Activated T-cell treated with anti-CD3 and anti-CD28 coated beads for 1 hour (primary cell): ENCODE measurements around the gene IL1RL1.

Source experiments
- DNase-seq: peaks from one replicate; pipeline ENCODE4 v3.0.0-alpha.2; 2020; ENCODE audit warnings: low read depth

The IL1RL1 gene

DNA sequence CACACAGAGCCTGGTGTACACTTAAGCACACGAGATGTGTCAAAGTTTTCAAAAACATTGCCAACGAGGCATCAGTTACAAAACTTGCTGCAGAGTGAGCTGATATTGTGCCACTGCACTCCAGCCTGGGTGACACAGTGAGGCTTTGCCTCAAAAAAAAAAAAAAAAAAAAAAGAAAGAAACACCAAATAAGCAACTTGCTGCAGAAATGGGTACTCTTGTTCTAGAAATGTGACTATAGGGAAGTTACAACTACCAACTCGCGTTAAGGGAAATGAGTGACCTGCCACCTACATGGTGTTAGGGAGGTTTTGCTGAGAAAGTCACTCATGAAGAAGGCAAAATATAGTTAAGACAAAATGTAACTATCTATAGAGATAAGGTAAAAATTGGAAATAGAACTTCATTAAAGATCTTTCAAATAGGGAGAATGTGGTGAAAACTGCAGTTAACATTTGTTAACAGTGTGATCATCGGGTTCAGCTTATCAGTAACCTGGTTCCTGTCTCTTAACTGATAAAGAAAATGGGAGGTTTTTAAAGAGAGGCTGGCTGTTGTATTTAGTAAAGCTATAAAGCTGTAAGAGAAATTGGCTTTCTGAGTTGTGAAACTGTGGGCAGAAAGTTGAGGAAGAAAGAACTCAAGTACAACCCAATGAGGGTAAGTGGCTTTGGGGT, at the start of gene IL1RL1:
Gene IL1RL1 (plus strand): TSS at position 600 of the 677 bp plus-strand sequence. CDS start 26,702 bp downstream, outside the sequence.
- no peak for DNase-seq

DNA sequence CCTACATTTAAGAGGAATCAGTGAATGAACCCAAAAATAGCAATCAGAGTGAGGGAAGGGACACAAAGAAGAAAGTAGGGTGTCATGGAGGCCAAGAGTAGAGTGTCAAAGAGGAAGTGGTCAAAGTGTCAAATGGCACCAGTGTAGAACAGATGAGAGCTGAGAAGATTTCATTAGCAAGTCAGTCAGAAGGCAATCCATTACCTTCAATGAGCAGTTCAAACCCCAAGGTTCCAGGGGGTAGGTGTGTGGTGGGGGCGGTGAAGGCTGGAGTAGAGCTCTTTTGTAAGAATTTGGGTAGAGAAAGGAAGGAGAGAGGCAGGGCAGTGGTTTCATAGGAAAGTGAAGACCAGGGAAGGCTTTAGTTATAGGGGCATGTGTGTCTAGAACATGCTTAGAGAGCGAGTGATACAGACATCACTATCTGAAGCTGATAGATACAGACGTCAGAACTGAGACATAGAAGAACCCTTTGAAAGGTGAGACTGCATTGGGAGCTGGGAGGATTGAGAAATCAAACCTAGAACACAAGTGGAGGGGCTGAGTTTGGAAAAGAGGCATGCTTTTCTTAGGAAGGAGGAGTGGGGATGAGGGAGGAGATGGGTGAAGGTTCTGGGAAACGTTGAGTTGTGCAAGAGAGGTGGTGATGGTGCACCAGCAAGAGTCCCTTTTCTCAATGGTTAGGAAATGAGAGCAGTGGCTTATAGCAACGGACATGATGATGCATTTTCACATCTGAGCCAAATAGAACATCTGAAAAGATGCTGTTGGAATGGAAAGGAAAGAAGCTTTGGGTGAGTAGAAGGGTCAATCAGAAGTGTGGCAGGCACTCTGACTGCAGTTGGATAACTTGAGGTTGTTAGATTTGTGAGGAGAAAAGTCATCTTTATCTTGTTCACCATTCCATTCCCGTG, 48.9 kb upstream of the IL1RL1 start:
- no peak for DNase-seq

- DNase-seq = no peak
These were observed 46.4 kb upstream of the IL1RL1 start for GRCh38 chr2:102264952-102265351.

DNA sequence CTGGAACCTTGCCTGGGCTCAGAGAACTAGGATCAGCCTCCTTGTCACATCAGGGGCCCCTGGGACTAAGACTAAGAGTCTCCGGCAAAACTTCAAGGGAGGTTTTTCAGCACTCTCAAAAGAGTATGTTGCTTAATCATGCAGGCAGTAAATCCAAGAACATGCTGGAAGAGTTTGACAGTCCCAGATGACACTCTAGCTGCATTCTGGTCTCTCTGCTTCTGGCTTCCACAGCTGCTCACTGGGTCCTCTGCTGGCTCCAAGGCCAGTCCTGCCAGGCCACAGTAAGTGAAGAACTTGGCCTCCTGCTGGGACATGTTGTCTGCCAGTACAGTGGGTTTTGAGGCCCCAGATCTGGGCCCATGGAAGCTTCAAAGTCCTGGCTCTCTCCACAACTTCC, 45.2 kb upstream of the IL1RL1 start:
- no peak for DNase-seq

- no peak for DNase-seq
These were observed 43.6 kb upstream of the IL1RL1 start for GRCh38 chr2:102267774-102268173.

GRCh38 chr2:102268510-102269199, 42.7 kb upstream of the IL1RL1 start:
- no peak for DNase-seq

GRCh38 chr2:102269200-102269524, 42.2 kb upstream of the IL1RL1 start:
- no peak for DNase-seq

DNA sequence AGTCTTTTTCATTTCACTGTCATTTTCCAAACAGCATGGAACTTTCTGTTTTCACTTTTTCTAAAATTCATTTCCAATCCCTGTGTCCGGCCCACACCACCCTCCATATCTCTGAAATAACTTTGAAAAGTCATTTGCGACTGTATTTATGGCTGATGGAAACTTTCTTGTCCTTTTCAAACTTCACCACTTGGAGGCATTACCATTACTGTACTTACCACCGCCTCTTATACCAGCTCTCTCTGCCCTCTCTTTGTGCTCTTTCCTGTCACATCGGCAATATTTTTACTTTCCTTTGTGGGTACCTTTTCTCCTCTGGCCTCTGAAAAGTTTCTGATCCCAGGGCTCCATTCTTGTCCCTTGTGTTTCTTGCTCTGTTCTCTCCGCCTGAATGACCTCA, 39.5 kb upstream of the IL1RL1 start:
- no peak for DNase-seq

GRCh38 chr2:102273619-102274211, 37.6 kb upstream of the IL1RL1 start:
- no peak for DNase-seq

GRCh38 chr2:102276549-102277201, 34.7 kb upstream of the IL1RL1 start:
- no peak for DNase-seq

DNA sequence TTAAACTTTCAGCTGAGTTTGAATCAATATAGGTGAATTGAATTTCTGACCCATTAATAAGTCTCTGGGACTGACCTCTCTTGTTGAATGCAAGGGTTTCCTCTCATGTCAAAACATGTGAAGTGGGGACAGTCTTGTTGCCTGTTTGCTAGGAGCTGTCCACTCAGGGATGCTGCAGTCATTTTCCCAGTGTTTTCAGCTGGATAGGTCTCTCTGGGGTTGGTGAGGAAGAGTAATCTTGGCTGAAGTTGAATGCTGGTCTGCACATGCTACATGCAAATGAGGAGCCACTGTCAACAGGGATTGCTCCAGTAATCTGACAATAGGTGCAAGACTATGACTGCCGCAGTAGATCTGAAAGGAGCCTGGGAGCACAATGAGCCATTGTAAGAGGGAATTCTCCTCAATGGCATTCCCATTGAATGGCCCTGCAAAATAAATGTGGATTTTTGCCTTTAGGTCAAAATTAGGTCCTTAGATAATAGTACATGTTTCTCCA, 34.1 kb upstream of the IL1RL1 start:
- DNase-seq = no peak

DNA sequence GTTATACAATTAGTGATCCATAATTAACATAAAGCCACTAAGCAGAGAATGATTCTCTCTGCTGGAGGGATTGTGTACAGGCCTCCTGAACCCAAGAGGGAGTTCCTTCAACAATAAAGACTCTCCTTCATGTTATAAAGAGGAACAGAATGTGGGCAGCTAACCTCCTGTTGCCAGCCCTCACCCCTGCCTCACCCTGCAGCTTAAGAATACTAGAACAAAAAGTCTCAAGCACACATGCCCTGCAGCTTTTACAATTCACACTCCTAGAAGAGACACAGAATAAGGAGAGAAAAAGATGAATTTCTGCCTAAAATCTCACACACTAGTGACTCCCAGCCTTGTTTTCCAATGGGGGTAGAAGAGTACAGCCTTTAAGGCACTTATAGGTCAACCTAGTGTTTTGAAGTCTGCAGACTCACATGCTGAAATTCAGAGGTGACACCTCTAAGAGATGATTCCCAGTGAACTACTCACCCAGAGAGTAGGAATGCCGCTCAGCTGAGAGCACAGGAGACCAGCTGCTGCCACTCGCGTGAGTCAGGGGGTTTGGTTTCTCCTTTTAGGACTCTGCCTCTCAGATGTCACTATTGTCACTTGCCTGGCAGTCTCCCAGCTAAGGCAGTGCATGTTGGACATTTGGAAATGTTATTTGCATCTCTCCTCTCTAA, 32.5 kb upstream of the IL1RL1 start:
- DNase-seq = no peak

DNA sequence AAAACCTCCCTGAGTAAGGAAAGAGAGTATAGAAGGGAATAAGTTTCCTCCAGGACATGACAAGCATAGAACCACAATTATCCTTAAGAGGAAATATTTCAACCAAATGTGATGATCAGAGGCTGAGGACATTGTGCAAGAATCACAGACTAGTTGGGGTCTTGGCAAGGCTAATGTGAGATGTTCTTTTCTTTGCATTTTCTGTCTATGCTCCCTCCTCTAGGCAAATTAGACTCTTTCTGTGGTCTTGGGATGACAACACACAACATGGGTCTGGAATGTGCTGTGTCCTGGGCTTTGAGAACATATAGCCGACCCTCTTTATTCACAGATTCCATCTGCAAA, 32.0 kb upstream of the IL1RL1 start:
- DNase-seq = no peak

GRCh38 chr2:102282678-102283091, 28.7 kb upstream of the IL1RL1 start:
- DNase-seq = no peak

DNA sequence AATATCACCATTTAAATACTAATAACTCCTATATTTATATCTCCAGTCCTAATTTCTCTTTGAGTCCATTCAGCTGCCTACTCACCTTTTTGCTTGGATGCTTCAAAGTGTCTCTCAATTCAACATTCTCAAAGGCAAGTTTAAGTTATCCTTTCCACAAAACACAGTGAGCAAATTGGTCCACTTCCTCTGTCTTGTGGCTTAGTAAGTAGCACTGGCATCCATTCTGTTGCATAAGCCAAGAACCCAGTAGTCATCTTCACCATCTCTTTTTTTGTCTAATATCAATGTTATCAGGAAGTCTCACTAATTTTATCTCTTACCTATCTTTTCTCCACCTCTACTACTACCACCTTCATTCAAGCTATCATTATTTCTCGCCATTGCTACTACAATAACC, 27.4 kb upstream of the IL1RL1 start:
- no peak for DNase-seq

GRCh38 chr2:102284611-102285010, 26.8 kb upstream of the IL1RL1 start:
- no peak for DNase-seq

- DNase-seq = no peak
These were observed 26.0 kb upstream of the IL1RL1 start for GRCh38 chr2:102285368-102285767.

DNA sequence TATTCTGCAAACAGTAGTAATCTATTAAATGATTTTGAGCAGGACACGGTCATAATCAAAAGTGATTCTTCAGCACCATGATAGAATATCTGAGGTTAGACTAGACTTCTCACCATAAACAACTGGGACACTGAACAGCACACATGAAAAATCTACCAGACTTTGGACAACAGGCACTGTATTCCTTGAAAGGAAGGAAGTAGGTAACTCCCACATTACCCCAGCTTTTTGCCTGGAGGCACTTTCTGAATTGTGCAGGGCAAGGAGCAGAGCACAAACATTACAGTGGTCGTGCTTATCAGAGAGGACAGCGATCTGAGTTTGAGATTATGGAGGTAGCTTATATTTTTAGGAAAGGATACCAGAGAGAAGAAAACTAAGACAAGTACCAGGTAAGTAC, 25.3 kb upstream of the IL1RL1 start:
- DNase-seq = no peak

GRCh38 chr2:102289129-102289528, 22.2 kb upstream of the IL1RL1 start:
- no peak for DNase-seq

- DNase-seq = no peak
These were observed 20.8 kb upstream of the IL1RL1 start for GRCh38 chr2:102290594-102290993.

GRCh38 chr2:102291319-102292075, 19.9 kb upstream of the IL1RL1 start:
- no peak for DNase-seq
